Panc1 (cell line): ENCODE results near the gene NBEAL1. TPM values are rescaled to one million over a fixed set of nuclear protein-coding genes. Genes with fewer than 3 reads are reported as not detected.

Source experiments
- ATAC-seq: fragments of 200-7000 bp; cut with Tn5 transposase; 2 replicates; pipeline ENCODE4 v1.9.1; 2020; ENCODE audit warnings: mild to moderate bottlenecking, moderate library complexity
- BruUV-seq: library from RNA; stranded (reverse); fragments of 400-500 nt; replicated peaks from 2 replicates; lab custom pipeline; 2021; lab: Mats Ljungman, UMichigan
- CTCF ChIA-PET: fragments of 300-600 bp; sonication (Branson Sonifier 250); formaldehyde crosslinking; loops from one replicate; lab custom pipeline; 2022; ENCODE audit warnings: antibody characterized with exemption; lab: Charles Lee
- POLR2A ChIA-PET: fragments of 300-600 bp; sonication (Branson Sonifier 250); formaldehyde crosslinking; loops from one replicate; lab custom pipeline; 2022; ENCODE audit warnings: antibody characterized with exemption; lab: Charles Lee
- DNase-seq: peaks from one replicate; pipeline ENCODE4 v3.0.0-alpha.2; 2010; ENCODE audit warnings: low read depth, low spot score
- H3K27ac ChIP-seq: 2 replicates; pipeline ENCODE4 v1.5.1; 2011; ENCODE audit warnings: mild to moderate bottlenecking, low read length, inconsistent platforms
- H3K27me3 ChIP-seq: fragments of 200-500 bp; sonication (Bioruptor generic); 2 replicates; pipeline ENCODE4 v1.6.0; 2014; ENCODE audit warnings: low read length, inconsistent platforms; ENCODE audit not compliant: control insufficient read depth, insufficient read depth
- H3K36me3 ChIP-seq: fragments of 200-500 bp; sonication (Bioruptor generic); 2 replicates; pipeline ENCODE4 v1.5.1; 2014; ENCODE audit warnings: inconsistent platforms, mild to moderate bottlenecking, low read length, moderate library complexity; ENCODE audit not compliant: control insufficient read depth, insufficient read depth
- H3K4me1 ChIP-seq: 2 replicates; pipeline ENCODE4 v1.5.1; 2011; ENCODE audit warnings: inconsistent platforms, mild to moderate bottlenecking, low read length, moderate library complexity; ENCODE audit not compliant: control insufficient read depth, insufficient read depth
- H3K4me3 ChIP-seq, 2 experiments: 2 replicates each; pipeline ENCODE4 v1.5.1; 2011 to 2012; ENCODE audit warnings: low read depth in 2 of 2, low read length in 2 of 2, mild to moderate bottlenecking in 2 of 2, inconsistent platforms in 1 of 2, moderate library complexity in 1 of 2
- H3K9me3 ChIP-seq: fragments of 200-500 bp; sonication (Bioruptor generic); 2 replicates; pipeline ENCODE4 v1.5.1; 2014; ENCODE audit warnings: low read depth, mild to moderate bottlenecking, inconsistent platforms, low read length, moderate library complexity; ENCODE audit not compliant: control insufficient read depth, insufficient read depth
- CTCF ChIP-seq: fragments of 450-650 bp; IDR thresholded peaks from 2 replicates; pipeline ENCODE4 v1.5.1; 2017; ENCODE audit warnings: mild to moderate bottlenecking
- POLR2AphosphoS5 ChIP-seq: IDR thresholded peaks from 2 replicates; pipeline ENCODE4 v1.6.1; 2012; ENCODE audit warnings: mild to moderate bottlenecking, low read depth, low read length, moderate library complexity
- REST ChIP-seq, 2 experiments: IDR thresholded peaks; 2 replicates each; pipeline ENCODE4 v1.6.1; 2011 to 2012; ENCODE audit warnings: low read depth in 2 of 2, control low read depth in 1 of 2, low read length in 1 of 2, mild to moderate bottlenecking in 1 of 2, moderate library complexity in 1 of 2; ENCODE audit not compliant: insufficient read depth in 1 of 2
- SIN3A ChIP-seq: IDR thresholded peaks from 2 replicates; pipeline ENCODE4 v1.6.1; 2012; ENCODE audit warnings: low read depth, mild to moderate bottlenecking, low read length, moderate library complexity, borderline replicate concordance; ENCODE audit not compliant: insufficient read depth
- TCF7L2 ChIP-seq: IDR thresholded peaks from 2 replicates; pipeline ENCODE4 v1.6.1; 2011; ENCODE audit warnings: mild to moderate bottlenecking, low read depth, low read length, inconsistent platforms
- in situ Hi-C: cut with HindIII; loops from 2 replicates; pipeline ENCODE4 v1.10.0; 2016; ENCODE audit warnings: low sequenced_read_pairs, low pct_unique_long_range_greater_than_20kb
- intact Hi-C: fragments of 100-400 bp; cut with micrococcal nuclease; formaldehyde crosslinking; loops from one replicate; pipeline ENCODE4 v1.10.0; 2022; ENCODE audit not compliant: unreplicated experiment
- total RNA-seq: library from RNA; stranded (reverse); gene quantifications from one replicate; pipeline ENCODE4 v1.2.1, GENCODE V29; 2021; ENCODE audit not compliant: unreplicated experiment

Gene NBEAL1
- total RNA-seq, 1 experiment from 2014 or later = 26.1 TPM

GRCh38 chr2:203143391-203143790, 128.7 kb downstream of the NBEAL1 start:
- H3K27ac ChIP-seq = no peak overlapping the region
- DNase-seq = no peak
- no peaks in the 10 kb centered on the region for H3K27me3 ChIP-seq
- no peaks in the 10 kb centered on the region for H3K4me1 ChIP-seq
- intact Hi-C loops (no loop called here), in situ Hi-C loops (no loop called here)
- no peak for ATAC-seq
- BruUV-seq = no TSS peak
- H3K4me3 ChIP-seq = no peak overlapping the region
- no peaks in the 10 kb centered on the region for H3K9me3 ChIP-seq
- CTCF ChIA-PET = no interaction called here
- POLR2A ChIA-PET = interaction anchor here (0.6 kb wide), 1 partner anchor 44 kb away, joined by 3 read pairs; no protein-coding TSS in a partner anchor
- no peaks in the 10 kb centered on the region for H3K36me3 ChIP-seq
- TF ChIP-seq REST (IDR thresholded peaks at IDR 0.05; ENCODE audit: insufficient read depth in 1 of 2, low read depth in 2 of 2, low read length in 1 of 2) (no peak), POLR2AphosphoS5 (no peak)

DNA sequence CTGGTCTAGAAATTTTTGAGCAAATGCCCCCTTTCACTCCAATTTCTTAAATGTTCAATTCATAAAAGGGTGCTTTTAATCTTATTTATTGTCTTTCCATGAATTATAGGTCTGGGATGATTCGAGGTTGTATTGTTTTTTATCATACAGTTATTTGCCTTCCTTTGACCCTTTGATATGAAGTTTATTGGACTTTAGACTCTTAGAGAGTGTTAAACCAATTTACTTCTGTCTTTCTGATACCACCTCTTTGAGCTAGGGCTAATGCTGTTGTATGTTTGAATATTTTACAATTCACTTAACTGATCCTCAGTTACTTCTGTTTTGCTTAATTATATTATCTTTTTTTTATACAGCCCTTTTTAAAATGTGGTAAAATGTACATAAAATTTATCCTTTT, 134.5 kb downstream of the NBEAL1 start:
- intact Hi-C loops (no loop called here), in situ Hi-C loops (no loop called here)
- BruUV-seq = no TSS peak
- ChIA-PET POLR2A (no interaction called here), CTCF (no interaction called here)
- Histone ChIP-seq H3K4me3 (no peak overlapping the region), H3K9me3 (no peaks in the 10 kb centered on the region), H3K4me1 (no peaks in the 10 kb centered on the region), H3K27me3 (no peaks in the 10 kb centered on the region), H3K36me3 (no peaks in the 10 kb centered on the region; the same call in 1 of the 2 replicates), H3K27ac (no peak overlapping the region)
- DNase-seq (no peak), ATAC-seq (no peak)
- no peak for TF ChIP-seq CTCF
- TF ChIP-seq POLR2AphosphoS5 = no peak
- no peak for TF ChIP-seq TCF7L2
- TF ChIP-seq SIN3A = no peak
- TF ChIP-seq REST (IDR thresholded peaks at IDR 0.05; ENCODE audit: insufficient read depth in 1 of 2, low read depth in 2 of 2, low read length in 1 of 2) = no peak
